T-helper 1 cell treated with Interleukin-12 subunit alpha and Interleukin-12 subunit beta and Interleukin-4 antibody, amounts not matched to agents 30 μg/mL and 1 μg/mL, for 36 hours (primary cell): ENCODE results near the gene SPATA19.

ENCODE experiments used
- H3K27ac Mint-ChIP-seq: one replicate; pipeline ENCODE4 v1.8.0; 2021; ENCODE audit warnings: mild to moderate bottlenecking, mixed read lengths
- H3K27me3 Mint-ChIP-seq: one replicate; pipeline ENCODE4 v1.8.0; 2021; ENCODE audit warnings: low read depth, mixed read lengths
- H3K36me3 Mint-ChIP-seq: one replicate; pipeline ENCODE4 v1.8.0; 2021; ENCODE audit warnings: low read depth, mixed read lengths
- H3K4me1 Mint-ChIP-seq: one replicate; pipeline ENCODE4 v1.8.0; 2021; ENCODE audit warnings: low read depth, mixed read lengths
- H3K4me3 Mint-ChIP-seq: one replicate; pipeline ENCODE4 v1.8.0; 2021; ENCODE audit warnings: mild to moderate bottlenecking, moderate library complexity, mixed read lengths
- H3K9me3 Mint-ChIP-seq: one replicate; pipeline ENCODE4 v1.8.0; 2021; ENCODE audit warnings: mixed read lengths

SPATA19 gene

GRCh38 chr11:133794205-133794604, 51.1 kb downstream of the SPATA19 start:
- Mint-ChIP-seq H3K9me3 (peaks cover 15% of the 10 kb centered on the region), H3K4me1 (no peaks in the 10 kb centered on the region), H3K27ac (no peak overlapping the region), H3K36me3 (no peaks in the 10 kb centered on the region), H3K4me3 (no peak overlapping the region), H3K27me3 (peaks cover 5% of the 10 kb centered on the region)

GRCh38 chr11:133793271-133794035, 51.9 kb downstream of the SPATA19 start:
- Mint-ChIP-seq H3K4me1 (no peaks in the 10 kb centered on the region), H3K36me3 (no peaks in the 10 kb centered on the region), H3K9me3 (peaks cover 15% of the 10 kb centered on the region), H3K27ac (no peak overlapping the region), H3K4me3 (no peak overlapping the region), H3K27me3 (peaks cover 9% of the 10 kb centered on the region)

GRCh38 chr11:133790995-133791394, 54.3 kb downstream of the SPATA19 start:
- Mint-ChIP-seq H3K9me3 (peaks cover 15% of the 10 kb centered on the region), H3K27ac (no peak overlapping the region), H3K36me3 (no peaks in the 10 kb centered on the region), H3K4me3 (no peak overlapping the region), H3K4me1 (peaks cover 1% of the 10 kb centered on the region), H3K27me3 (peaks cover 30% of the 10 kb centered on the region)
